Spleen (tissue), 7 donors: Measurements from ENCODE around the gene DAB1.

Experiments
- CTCF ChIP-seq, 11 experiments: fragments of 200-600 bp in 7 of 11; fragments of 450-650 bp in 4 of 11; sonication (generic) in 4 of 11; IDR thresholded peaks in 8 of 11; conservative IDR thresholded peaks in 3 of 11; 1 replicate in 7 of 11; 2 replicates in 4 of 11; pipeline versions ENCODE4 v1.4.0 to v1.8.0; 2016 to 2021; ENCODE audit warnings: antibody characterized with exemption in 11 of 11, inconsistent platforms in 4 of 11, mild to moderate bottlenecking in 1 of 11
- POLR2AphosphoS5 ChIP-seq, 3 donors: sonication (generic); formaldehyde crosslinking; IDR thresholded peaks; one replicate each; pipeline ENCODE4 v1.5.1; 2017; ENCODE audit warnings: antibody characterized with exemption in 3 of 3
- donor health status: DM: no; HTN: no; CAD: no; lungs with moderate emphysema.
- donor health status: DM: no; HTN: no; CAD: no.
- donor health status: DM: no; HTN: no; CAD: no.

GRCh38 chr1:57307392-57308170, 116.3 kb downstream of the DAB1 start:
- TF ChIP-seq CTCF (IDR thresholded peaks at IDR 0.05 in 8 of 11, conservative IDR thresholded peaks at IDR 0.05 in 3 of 11) (no peak), POLR2AphosphoS5 (IDR thresholded peaks at IDR 0.05) (no peak)
